ENCODE data around the gene C1QTNF9. TPM values are rescaled to one million over a fixed set of nuclear protein-coding genes. Genes with fewer than 3 reads are reported as not detected.
"Not testable (repeated sequence)": the region's sequence is repeated elsewhere in the genome, so short reads cannot be mapped to it uniquely, and the experiment has no call there.

The C1QTNF9 gene, protein sequence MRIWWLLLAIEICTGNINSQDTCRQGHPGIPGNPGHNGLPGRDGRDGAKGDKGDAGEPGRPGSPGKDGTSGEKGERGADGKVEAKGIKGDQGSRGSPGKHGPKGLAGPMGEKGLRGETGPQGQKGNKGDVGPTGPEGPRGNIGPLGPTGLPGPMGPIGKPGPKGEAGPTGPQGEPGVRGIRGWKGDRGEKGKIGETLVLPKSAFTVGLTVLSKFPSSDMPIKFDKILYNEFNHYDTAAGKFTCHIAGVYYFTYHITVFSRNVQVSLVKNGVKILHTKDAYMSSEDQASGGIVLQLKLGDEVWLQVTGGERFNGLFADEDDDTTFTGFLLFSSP
- polyA plus RNA-seq (ENCODE audit: insufficient read length in 3 of 3), result under 1 TPM; 0.23 to 0.85 (median 0.24) TPM

DNA sequence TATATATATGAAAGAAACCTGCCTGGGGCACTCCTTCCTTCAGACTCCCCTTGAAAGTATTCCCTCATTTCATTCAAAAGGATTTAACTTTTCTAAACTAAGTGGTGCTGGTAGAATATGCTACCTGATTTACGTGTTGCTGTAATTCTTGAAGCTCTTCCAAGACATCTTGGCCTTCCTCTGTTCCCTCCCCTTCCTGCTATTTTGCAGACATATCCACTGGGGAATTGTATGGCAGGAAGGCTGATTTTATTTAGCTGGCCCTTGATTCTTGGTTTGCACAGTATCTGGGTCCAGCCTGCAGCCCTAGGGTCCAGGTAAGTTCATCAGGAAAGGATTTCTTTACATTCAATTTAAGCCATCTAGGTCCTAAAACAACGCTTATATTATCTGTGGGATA is at the start of gene C1QTNF9:
Gene C1QTNF9 (plus strand): TSS at position 281 of the 400 bp plus-strand sequence. CDS start 6,424 bp downstream, outside the sequence.
- not testable (repeated sequence) for DNase-seq (ENCODE audit: low read depth in 3 of 3, low spot score in 2 of 3)

DNA sequence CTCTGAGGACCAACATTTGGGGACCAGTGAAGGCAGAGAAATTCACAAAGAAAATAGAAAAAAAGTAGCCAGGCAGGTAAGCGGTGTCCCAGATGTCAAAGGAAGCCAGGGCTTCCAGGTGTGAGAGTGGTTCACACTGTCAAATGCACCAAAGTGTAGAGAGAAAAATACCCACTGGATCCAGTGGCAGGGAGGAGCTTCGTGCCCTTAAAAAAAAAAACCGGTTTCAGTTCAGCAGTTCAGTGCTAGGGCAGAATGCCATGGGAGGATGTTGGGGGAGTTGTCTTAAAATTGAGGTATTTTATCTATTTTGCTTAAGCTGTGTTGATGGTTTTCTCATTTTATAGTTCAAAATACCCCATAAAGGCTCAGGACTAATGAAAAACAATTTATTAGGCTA is 47.8 kb upstream of the C1QTNF9 start:
- DNase-seq (ENCODE audit: low read depth in 3 of 3, low spot score in 2 of 3), result no peak

DNA sequence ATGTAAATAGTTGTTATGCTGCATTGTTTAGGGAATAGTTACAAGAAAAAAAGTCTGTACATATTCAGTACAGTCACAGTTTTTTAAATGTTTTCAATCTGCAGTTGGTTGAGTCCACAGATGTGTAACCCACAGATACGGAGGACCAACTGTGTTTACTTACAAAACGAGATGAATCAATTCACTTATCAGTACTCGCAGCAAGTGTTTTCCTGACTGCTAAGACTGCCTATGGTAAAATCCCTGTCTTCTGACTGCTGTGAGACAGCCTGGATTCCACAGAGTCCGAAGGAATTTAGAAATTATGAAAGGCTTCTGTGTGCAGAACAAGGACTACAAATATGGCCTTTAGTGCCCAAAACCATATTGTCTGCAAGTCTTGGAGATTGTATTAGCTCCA is 45.7 kb upstream of the C1QTNF9 start:
- DNase-seq (ENCODE audit: low read depth in 3 of 3, low spot score in 2 of 3), result no peak

DNA sequence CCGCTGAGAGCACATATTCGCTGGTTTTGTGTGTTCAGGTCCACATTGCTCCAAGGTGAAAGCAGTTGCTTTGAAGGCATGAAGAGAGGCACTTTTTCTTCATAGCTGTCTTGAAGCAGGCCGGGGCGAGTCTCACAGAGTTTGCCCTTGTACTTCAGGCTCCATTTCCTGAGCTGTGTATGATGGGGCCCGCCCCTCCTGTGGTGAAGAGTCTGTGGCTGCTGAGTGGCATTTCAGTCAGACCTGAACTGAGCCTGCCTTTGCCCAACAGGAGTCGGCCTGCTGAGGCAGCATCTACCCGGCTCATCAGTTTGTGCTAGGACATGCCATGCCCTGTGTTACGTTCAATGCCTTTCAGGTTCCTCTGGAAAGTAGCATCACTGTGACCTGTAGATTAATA is 44.4 kb upstream of the C1QTNF9 start:
- no peak for DNase-seq (ENCODE audit: low read depth in 3 of 3, low spot score in 2 of 3)

DNA sequence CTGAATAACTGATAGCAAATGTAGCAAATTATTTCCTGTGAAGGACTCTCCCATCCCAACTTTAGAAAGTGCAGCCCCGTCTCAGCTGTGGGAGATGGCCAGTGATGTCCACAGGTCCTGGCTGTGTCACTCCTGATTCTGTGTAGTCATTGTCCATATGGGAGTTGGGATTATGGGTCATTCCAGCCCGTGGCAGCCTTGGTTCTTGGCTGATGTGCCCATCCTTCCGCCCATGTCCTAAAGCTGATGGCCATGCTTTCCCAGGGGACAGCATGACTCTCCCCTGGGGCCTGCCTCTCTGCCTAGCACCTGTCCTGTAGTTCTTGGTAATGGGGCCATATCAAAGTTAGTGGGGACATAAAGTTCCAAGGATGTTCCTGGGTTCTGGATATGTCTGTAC is 43.9 kb upstream of the C1QTNF9 start:
- DNase-seq (ENCODE audit: low read depth in 3 of 3, low spot score in 2 of 3), result no peak

DNA sequence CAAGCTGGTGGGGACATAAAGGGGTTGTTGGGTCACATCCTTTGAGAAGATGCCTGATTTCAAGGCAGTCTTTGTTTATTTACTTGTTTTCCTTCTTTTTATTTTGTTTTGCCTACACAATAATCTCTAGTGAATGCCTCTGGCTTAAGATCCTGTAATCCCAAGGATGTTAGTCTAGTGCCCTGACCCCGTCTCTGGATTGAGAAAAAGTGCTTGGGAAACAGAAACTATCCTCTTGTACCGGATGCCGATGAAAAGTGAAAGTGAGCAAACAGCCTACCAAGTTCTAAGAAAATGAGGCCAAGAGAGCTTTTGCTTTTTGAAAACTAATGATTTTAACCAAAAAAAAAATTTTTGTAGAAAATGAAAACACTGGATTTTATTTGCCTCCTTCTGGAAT is 42.1 kb upstream of the C1QTNF9 start:
- no peak for DNase-seq (ENCODE audit: low read depth in 3 of 3, low spot score in 2 of 3)

DNA sequence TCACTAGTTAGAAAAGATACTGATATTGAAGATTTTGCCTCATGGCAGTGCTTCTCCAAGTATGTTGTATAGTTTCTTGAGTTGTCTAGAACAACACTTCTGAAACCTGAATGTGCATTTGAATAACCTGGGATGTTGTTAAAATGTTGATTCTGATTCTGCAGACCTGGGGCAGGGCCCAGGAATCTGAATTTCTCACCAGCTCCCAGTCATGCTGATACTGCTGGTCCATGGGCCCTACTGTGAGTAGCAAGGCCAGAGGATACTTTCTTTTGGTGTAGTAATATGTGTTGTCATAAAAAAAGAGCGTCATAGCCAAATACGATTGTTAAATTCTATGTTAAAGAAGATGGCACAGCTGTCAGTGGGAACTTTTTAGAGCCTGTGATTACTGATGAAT is 41.6 kb upstream of the C1QTNF9 start:
- DNase-seq (ENCODE audit: low read depth in 3 of 3, low spot score in 2 of 3), result no peak

DNA sequence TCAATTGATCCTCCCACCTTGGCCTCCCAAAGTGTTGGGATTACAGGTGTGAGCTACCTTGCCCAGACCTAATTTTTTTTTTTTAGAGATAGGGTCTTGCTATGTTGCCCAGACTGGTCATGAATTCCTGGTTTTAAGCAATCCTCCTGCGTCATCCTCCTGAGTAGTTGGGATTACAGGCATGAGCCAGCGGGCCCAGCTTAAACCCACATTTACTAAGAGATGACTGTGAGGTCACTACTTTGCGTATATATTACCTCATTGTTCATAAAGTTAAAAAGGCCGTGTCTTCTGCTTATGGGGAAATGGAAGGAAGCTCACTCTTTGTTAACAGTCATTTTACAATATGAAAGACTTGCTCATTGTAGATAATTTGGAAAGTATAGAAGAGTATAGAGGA is 39.6 kb upstream of the C1QTNF9 start:
- DNase-seq (ENCODE audit: low read depth in 3 of 3, low spot score in 2 of 3), result no peak

DNA sequence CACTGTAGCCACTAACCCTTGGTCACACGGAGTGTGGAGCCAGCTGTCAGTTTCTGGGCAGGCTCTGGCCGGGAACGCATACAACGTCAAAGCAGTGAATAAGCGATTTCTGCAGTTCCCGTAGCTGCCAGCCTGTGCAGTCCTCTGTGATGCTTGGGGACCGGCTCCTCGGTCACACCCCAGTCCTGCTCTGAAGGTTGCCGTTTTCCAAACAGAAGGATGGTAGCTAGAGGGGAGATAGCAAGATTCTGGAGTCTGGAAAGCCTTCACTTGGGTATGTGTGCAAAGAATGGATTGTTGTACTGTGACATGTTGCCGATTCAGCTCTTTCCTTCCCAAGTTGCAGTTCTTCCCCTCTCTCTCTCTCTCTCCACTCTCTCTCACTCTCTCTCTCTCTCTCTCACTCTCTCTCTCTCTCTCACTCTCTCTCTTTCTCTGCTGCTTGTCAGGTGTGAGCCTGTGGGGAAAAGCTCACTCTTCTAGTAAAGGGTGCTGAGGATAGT is 38.7 kb upstream of the C1QTNF9 start:
- DNase-seq (ENCODE audit: low read depth in 3 of 3, low spot score in 2 of 3), result no peak

DNA sequence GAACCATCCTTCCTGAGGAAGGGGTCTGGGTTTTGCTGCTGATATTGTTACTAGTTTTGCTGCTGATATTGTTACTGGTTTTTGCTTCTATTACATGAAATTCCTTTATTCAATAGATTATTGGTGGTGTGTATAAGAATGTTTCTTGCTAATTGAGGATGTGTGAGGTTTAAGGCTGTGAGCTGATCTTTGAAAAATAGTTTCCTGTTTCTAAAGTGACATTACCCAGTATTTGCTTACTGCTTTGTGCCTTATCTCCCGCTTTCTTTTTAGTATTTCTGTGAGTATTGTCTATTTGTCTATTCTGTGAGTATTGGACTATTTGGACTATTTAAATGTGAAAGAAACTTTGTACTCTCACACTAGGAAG is 38.2 kb upstream of the C1QTNF9 start:
- DNase-seq (ENCODE audit: low read depth in 3 of 3, low spot score in 2 of 3), result no peak

DNA sequence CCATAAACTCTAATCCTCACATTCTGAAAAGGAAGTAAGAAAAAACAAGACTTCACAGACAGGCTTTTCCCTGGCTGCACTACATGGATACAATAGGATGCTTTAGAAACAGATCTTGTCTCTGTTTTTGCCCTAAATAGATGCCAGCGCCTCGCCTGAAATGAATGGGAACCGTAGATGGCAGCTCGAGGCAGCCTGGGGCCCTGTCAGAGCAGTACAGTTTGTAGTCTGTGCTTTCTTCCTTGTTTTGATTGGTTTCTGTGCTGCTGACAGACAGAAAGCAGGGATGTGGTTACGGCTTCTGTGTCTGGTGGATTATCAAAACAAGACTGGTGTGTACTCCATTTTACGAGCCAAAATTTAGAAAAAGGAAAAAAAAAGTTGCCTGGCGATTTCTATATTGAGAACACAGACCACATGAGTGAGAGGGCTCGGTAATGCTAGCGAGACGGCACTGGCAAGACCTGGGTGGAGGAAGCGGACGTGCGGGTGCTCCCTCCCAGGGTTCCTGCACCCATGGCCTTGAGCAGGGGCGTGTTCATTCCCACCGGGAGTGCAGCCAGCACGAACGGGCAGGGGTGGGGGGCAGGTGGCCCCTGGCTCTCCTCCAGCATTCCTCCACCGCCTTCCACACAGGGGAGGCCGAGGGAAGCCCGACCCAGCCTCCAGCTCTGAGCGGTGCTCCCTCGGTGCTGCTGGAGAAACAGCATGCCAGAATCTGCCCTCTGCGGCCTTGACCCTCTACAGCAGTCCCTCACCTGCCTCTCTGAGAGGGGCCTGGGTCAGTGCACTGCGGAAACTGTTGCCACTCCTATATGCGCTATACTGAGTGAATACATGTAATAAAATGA is 37.6 kb upstream of the C1QTNF9 start:
- DNase-seq (ENCODE audit: low read depth in 3 of 3, low spot score in 2 of 3), result no peak

DNA sequence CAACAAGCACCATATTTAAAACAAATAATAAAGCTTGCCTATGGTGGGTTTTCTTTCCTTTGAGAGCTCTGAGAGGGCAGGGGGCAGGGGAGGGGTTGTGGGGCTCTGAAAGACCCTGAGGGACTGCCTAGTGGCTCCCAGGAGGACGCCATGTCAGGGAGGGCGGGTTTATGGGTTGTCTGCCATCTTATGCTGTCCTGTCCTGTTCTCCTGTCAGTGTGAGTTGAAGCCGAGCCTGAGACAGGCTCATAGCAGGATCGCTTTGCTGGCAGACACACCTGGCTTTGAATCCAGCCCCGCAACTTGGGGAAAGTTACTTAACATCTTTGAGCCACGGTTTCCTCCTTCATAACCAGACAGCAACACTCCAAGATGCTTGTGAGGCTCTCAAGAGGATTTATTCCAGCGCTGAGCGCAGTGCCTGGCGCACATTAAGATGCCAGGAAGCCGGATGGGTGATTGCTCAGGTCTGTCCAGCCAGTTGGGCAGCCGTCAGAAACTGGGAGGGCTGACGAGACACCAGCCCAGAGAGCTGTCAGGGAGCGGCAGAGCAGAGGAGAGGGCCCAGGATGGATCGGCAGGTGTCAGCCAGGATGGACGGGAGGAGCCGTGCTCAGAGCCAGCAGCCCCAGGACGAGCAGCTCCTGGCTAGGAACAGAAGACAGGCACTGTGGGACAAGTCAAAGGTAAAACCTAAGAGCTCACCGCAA is 36.8 kb upstream of the C1QTNF9 start:
- DNase-seq (ENCODE audit: low read depth in 3 of 3, low spot score in 2 of 3), result no peak

DNA sequence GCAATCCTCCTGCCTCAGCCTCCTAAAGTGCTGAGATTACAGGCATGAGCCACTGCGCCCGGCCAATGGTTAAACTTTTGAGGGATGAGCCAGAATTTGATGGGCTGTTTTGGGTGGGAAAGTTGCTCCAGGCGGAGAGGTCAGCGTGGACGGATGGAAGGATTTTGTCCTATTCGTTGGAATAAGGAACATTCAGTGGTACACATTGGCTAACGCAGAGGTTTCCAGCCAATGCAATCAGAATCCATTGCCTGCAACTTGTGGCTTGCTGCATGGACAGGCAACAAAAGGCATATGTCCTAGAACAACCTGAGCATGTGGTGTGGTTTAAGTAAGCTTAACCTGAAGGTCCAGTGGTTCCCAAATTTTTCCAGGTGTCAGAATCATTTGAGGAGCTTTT is 35.5 kb upstream of the C1QTNF9 start:
- DNase-seq (ENCODE audit: low read depth in 3 of 3, low spot score in 2 of 3), result no peak

DNA sequence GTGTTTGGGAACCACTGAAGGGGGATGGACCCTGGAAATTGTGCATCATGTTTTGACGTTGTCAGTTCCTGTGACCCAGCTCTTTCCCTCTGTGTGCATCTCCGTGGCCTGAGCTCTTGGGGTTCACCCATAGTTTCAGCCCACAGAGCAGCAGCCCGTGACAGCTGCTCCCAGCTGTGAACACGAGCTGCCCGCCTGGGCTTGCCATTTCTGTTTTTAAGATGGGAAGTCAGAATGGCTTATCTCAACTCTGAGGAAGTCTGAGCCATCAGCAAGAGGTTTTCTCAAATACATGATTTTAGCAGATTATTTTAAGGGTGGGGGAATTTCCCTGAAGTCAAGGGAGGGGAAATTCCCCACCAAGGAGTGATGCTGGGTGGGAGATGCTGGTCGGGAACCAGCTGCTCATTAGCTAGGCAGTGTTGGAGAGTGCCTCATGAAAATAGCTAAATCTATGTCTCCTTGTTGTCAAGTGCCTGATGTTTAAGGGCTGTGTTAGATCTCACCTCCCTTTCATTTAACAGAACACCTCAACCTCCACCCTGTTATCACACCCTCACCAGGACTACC is 34.8 kb upstream of the C1QTNF9 start:
- no peak for DNase-seq (ENCODE audit: low read depth in 3 of 3, low spot score in 2 of 3)

DNA sequence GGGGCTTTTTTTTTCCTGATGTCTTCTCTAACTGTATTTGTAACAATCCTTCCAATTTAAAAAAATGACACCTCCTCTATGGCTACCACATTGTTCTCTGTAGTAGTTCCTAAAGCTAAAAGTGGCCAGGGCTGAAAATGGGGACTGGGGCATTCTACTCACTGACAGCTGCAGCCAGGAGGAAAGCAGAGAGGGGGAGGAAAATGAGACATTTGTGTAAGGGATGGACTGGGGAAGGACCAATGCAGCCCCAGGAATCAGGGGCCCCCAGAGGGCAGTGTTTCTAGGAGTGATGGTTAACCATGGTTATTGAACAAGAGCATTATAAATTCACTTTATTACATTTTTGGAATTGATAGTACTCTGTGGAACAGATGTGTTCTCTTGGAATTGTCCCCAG is 34.3 kb upstream of the C1QTNF9 start:
- no peak for DNase-seq (ENCODE audit: low read depth in 3 of 3, low spot score in 2 of 3)

DNA sequence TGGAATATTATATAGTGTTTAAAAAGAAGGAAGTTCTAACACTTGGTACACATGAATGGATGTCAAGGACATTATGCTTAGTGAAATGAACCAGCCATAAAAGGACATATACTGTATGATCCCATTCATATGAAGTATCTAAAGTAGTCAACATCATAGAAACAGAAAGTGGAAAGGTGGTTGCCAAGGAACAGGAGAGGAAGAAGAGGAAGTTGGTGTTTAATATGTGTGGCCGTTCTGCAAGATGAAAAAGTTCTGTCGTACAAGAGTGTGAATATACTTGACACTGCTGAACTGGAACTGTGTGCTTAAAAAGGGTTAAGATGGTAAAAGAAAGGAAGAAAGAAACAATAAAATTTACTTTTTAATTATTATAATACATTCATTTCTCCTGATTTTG is 33.1 kb upstream of the C1QTNF9 start:
- DNase-seq (ENCODE audit: low read depth in 3 of 3, low spot score in 2 of 3), result no peak

DNA sequence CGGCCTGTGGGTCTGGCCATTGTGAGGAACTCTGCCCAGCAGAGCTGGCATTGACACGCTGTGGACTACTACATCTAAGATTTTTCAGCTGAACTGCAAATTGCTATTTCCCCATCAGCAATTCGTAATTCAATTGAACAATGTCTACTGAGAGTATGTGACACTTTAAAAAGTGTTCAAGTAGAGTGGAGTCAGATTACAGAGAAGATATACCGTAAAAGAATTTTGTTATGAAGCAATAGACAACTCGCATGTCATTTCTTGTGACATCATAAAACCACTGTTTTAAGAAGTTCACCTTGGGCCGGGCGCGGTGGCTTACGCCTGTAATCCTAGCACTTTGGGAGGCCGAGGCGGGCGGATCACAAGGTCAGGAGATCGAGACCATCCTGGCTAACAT is 32.5 kb upstream of the C1QTNF9 start:
- no peak for DNase-seq (ENCODE audit: low read depth in 3 of 3, low spot score in 2 of 3)

DNA sequence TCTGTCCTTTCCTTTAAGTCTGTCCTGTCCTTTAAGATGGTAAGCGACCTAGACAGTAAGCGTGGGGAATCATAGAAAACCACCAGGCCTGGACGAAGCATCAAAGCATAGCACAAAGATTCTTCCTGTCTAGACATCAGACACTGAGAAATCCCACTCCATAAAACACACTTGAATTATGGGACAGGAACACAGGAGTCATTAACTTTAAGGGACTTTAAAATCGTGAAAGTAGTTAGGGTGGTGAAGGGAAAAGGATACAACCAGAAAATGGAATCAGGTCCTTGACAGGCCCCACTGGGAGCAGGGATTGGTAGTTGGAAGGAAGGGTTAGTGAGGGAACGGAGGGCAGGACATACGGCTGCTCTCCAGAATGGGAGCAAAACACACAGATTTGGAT is 31.6 kb upstream of the C1QTNF9 start:
- DNase-seq (ENCODE audit: low read depth in 3 of 3, low spot score in 2 of 3), result peak in 1 of 3 donors; percentile 45

DNA sequence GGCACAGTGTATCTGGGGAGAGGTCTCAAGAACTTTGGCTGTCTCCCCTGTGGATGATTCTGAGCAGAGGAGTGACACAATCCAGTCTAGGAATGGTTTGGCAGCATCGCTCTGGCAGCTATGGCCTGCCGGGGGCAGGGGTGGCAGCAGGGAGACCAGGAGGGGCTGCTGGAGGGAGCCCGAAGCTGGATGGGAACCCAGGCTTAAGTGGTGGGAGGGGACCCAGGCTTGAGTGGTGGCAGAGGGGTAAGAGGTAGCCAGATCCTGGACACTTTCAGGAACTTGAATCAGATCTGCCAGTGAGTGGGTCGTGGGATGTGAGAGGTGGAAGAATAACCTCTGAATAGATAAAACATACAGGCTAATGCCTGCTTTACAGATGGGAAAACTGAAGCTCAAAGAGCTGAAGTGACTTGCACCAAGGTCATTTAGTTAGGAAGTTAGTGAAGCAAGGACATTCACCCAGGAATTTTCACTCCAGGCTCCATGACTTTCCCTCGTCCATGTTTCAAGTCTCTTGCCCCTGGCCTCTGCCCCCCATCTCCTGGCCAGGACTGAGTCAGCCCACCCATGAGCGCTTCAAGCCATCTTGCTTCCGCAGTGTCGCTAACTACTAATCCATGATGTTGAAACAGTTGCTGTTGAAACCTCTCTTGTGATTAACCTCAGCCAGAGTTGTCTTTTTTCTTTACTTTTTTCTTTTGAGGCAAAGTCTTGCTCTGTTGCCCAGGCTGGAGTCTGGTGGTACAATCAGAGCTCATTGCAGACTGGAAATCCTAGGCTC is 29.9 kb upstream of the C1QTNF9 start:
- no peak for DNase-seq (ENCODE audit: low read depth in 3 of 3, low spot score in 2 of 3)

DNA sequence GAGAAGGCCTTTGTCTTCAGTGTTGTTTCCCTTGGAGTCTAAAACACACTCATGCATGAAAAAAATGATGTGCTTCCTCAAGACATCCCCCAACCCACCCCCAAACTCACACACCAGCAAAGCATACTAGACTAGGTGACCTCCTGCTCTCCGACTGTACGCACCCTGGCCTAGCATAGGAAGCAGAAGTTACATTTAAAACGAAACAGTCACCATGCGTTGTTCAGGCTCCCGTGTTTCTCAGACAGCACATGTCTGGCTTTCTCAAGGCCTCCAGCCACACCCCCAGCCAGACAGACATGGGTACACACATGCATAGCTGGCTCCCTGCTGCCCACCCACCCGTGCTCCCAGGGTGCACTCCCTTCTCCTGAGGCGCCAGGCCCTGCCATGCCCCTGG is 28.7 kb upstream of the C1QTNF9 start:
- no peak for DNase-seq (ENCODE audit: low read depth in 3 of 3, low spot score in 2 of 3)
